ENCODE data around the gene CCM2L. TPM values are rescaled to one million over a fixed set of nuclear protein-coding genes. Genes with fewer than 3 reads are reported as not detected.

Gene CCM2L
- total and polyA plus RNA-seq, 2 donors (not counting 1 experiment from before 2014, with no cell fraction given) = not detected

DNA sequence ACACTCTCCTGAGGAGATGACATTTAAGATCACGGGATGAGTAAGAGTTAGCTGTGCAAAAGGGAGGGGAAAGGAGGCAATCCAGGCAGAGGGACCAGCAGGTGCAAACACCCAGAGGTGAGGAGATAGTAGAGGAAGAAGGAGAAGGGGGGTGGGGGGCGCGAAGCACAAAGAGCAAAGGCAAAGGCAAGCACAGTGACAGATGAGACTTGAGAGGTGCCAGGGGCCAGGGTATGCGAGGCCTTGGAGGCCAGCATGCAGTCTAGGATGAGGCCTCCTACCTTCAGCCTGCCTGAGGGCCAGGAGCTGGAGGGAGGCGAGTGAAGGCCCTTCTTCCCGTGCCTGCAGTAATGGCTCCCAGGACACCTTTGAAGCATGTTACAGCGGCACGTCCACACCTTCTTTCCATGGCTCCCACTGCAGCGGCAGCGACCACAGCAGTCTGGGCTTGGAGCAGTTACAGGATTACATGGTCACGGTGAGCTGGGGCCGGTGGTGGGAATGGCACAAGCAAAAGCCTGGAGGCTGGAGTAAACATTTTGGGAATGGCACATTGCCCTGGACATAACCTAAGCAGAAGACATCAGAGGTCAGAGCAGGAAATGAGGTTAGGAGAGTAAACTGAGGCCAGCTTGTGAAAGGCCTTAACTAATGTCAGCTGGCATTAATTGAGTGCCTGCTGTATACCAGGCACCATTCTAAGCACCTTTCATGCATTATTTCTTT is 18.6 kb downstream of the CCM2L start:
- Histone ChIP-seq H2AFZ (ENCODE audit: insufficient read depth, low read depth, low read length, poor library complexity, severe bottlenecking) (no peak overlapping the region), H4K20me1 (ENCODE audit: control insufficient read depth, insufficient read depth, low read length, poor library complexity, severe bottlenecking) (no peaks in the 10 kb centered on the region), H3K4me1 (ENCODE audit: control insufficient read depth in 2 of 2, insufficient read depth in 2 of 2, low read length in 2 of 2) (peaks cover 4 to 10% of the 10 kb centered on the region in 2 donors), H3K4me3 (ENCODE audit: control extremely low read depth in 1 of 5, extremely low read depth in 1 of 5, insufficient read depth in 1 of 5, low read depth in 2 of 5, low read length in 4 of 5) (no peak overlapping the region), H3K27ac (ENCODE audit: low read length in 2 of 2) (no peak overlapping the region), H3K27me3 (replicated peaks in 1 of 4; ENCODE audit: control extremely low read depth in 1 of 4, control insufficient read depth in 3 of 4, insufficient read depth in 4 of 4, low read length in 3 of 4) (peaks cover 0 to 26% (median 7%) of the 10 kb centered on the region in 4 experiments), H3K36me3 (replicated peaks in 1 of 2; ENCODE audit: control extremely low read depth in 1 of 2, control insufficient read depth in 1 of 2, extremely low read depth in 1 of 2, insufficient read depth in 2 of 2, low read length in 1 of 2) (no peaks in the 10 kb centered on the region), H3K79me2 (ENCODE audit: control insufficient read depth, insufficient read depth, low read length) (no peaks in the 10 kb centered on the region), H3K4me2 (replicated peaks; ENCODE audit: low read depth, low read length, poor library complexity, severe bottlenecking) (no peak overlapping the region), H3K9me3 (ENCODE audit: control extremely low read depth in 1 of 3, control insufficient read depth in 2 of 3, insufficient read depth in 1 of 3, low read length in 2 of 3) (no peaks in the 10 kb centered on the region), H3K9ac (ENCODE audit: low read length) (no peak overlapping the region)
- ChIA-PET CTCF (interaction anchor here (0.6 to 10.3 kb wide), 12 partner anchors 7 to 664 kb away, joined by 3 to 389 read pairs (median 16); partner anchors contain the start of gene PDRG1), POLR2A (no interaction called here)
- no peak overlapping the region for H3K27ac Mint-ChIP-seq
- H3K27me3 Mint-ChIP-seq = peaks cover 27% of the 10 kb centered on the region
- 86% methylated on average over 12 of the region's 12 CpGs for WGBS (ENCODE audit: insufficient coverage)
- peaks cover 13% of the 10 kb centered on the region for H3K4me1 Mint-ChIP-seq
- TF ChIP-seq EZH2 (IDR thresholded peaks at IDR 0.05; ENCODE audit: borderline replicate concordance, insufficient read depth, low read depth, low read length, poor library complexity, severe bottlenecking) (no peak), CTCF (IDR thresholded peaks at IDR 0.05) (no peak)
- no peak for ATAC-seq (ENCODE audit: low read depth)
- no peak for DNase-seq
- intact Hi-C loops (cut with micrococcal nuclease) = no loop called here
- no peaks in the 10 kb centered on the region for H3K9me3 Mint-ChIP-seq (ENCODE audit: insufficient read depth)
- no peak overlapping the region for H3K4me3 Mint-ChIP-seq

DNA sequence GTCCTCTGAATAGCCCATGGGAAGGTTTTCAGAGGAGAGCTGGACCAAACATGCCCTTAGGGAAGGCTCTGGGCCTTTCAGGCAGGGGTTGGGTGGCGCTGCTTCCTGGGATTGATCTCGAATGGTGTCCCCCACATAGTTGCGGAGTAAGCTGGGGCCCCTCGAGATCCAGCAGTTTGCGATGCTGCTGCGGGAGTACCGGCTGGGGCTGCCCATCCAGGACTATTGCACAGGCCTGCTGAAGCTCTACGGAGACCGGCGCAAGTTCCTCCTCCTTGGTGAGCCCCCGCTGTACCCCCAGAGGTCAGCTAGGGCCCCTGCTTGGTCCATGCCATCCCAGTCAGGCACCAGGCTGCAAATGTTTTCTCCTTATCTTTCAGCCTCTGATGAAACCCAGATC is 19.3 kb downstream of the CCM2L start:
- no peaks in the 10 kb centered on the region for H3K36me3 ChIP-seq (replicated peaks in 1 of 2; ENCODE audit: control extremely low read depth in 1 of 2, control insufficient read depth in 1 of 2, extremely low read depth in 1 of 2, insufficient read depth in 2 of 2, low read length in 1 of 2)
- H2AFZ ChIP-seq (ENCODE audit: insufficient read depth, low read depth, low read length, poor library complexity, severe bottlenecking) = no peak overlapping the region
- DNase-seq = no peak
- no peaks in the 10 kb centered on the region for H3K9me3 Mint-ChIP-seq (ENCODE audit: insufficient read depth)
- TF ChIP-seq CTCF (IDR thresholded peaks at IDR 0.05) = no peak
- TF ChIP-seq EZH2 (IDR thresholded peaks at IDR 0.05; ENCODE audit: borderline replicate concordance, insufficient read depth, low read depth, low read length, poor library complexity, severe bottlenecking) = no peak
- ChIA-PET POLR2A (no interaction called here), CTCF (interaction anchor here (0.6 to 10.3 kb wide), 20 partner anchors 9 to 663 kb away, joined by 3 to 389 read pairs (median 4); partner anchors contain the start of genes HCK and PDRG1)
- no peaks in the 10 kb centered on the region for H3K9me3 ChIP-seq (ENCODE audit: control extremely low read depth in 1 of 3, control insufficient read depth in 2 of 3, insufficient read depth in 1 of 3, low read length in 2 of 3)
- H3K4me1 ChIP-seq (ENCODE audit: control insufficient read depth in 2 of 2, insufficient read depth in 2 of 2, low read length in 2 of 2) = peaks cover 4 to 14% of the 10 kb centered on the region in 2 donors
- peaks cover 0 to 26% (median 9%) of the 10 kb centered on the region in 4 experiments for H3K27me3 ChIP-seq (replicated peaks in 1 of 4; ENCODE audit: control extremely low read depth in 1 of 4, control insufficient read depth in 3 of 4, insufficient read depth in 4 of 4, low read length in 3 of 4)
- H3K79me2 ChIP-seq (ENCODE audit: control insufficient read depth, insufficient read depth, low read length) = no peaks in the 10 kb centered on the region
- H3K9ac ChIP-seq (ENCODE audit: low read length) = no peak overlapping the region
- no peak for ATAC-seq (ENCODE audit: low read depth)
- H4K20me1 ChIP-seq (ENCODE audit: control insufficient read depth, insufficient read depth, low read length, poor library complexity, severe bottlenecking) = no peaks in the 10 kb centered on the region
- H3K27me3 Mint-ChIP-seq = peaks cover 31% of the 10 kb centered on the region
- no peak overlapping the region for H3K4me3 Mint-ChIP-seq
- WGBS (ENCODE audit: insufficient coverage) = 95% methylated on average over 11 of the region's 11 CpGs
- H3K4me1 Mint-ChIP-seq = peaks cover 13% of the 10 kb centered on the region
- no peak overlapping the region for H3K27ac ChIP-seq (ENCODE audit: low read length in 2 of 2)
- H3K4me3 ChIP-seq (ENCODE audit: control extremely low read depth in 1 of 5, extremely low read depth in 1 of 5, insufficient read depth in 1 of 5, low read depth in 2 of 5, low read length in 4 of 5) = no peak overlapping the region
- intact Hi-C loops (cut with micrococcal nuclease) = no loop called here
- H3K4me2 ChIP-seq (replicated peaks; ENCODE audit: low read depth, low read length, poor library complexity, severe bottlenecking) = no peak overlapping the region
- no peak overlapping the region for H3K27ac Mint-ChIP-seq
